HepG2 (cell line): ENCODE data around the gene CLIC5.

Experiments used
- ASH2L ChIP-seq: fragments of 300-600, 200-600 bp; sonication (generic); IDR thresholded peaks from 2 replicates; pipeline ENCODE4 v1.7.0; 2017; ENCODE audit warnings: low read depth, mild to moderate bottlenecking, moderate library complexity, mixed read lengths, low read length; ENCODE audit not compliant: insufficient read length
- CENPT ChIP-seq: sonication (generic); formaldehyde crosslinking; IDR thresholded peaks from 2 replicates; pipeline ENCODE4 v1.8.0; 2022; ENCODE audit warnings: low read depth, mild to moderate bottlenecking, moderate library complexity, missing genetic modification reagents
- HCFC1 ChIP-seq: fragments of 150-350 bp; IDR thresholded peaks from 2 replicates; pipeline ENCODE4 v1.6.1; 2014; ENCODE audit warnings: low read depth, low read length
- NFATC3 ChIP-seq: sonication (generic); formaldehyde crosslinking; IDR thresholded peaks from 2 replicates; pipeline ENCODE4 v1.5.1; 2020; ENCODE audit warnings: mild to moderate bottlenecking, missing genetic modification reagents
- RXRA ChIP-seq: sonication (generic); formaldehyde crosslinking; IDR thresholded peaks from 2 replicates; pipeline ENCODE4 v1.5.1; 2020; ENCODE audit warnings: missing genetic modification reagents
- SMAD1 ChIP-seq: sonication (generic); formaldehyde crosslinking; IDR thresholded peaks from 2 replicates; pipeline ENCODE4 v1.4.0; 2020; ENCODE audit warnings: missing genetic modification reagents, low read depth, mild to moderate bottlenecking, borderline replicate concordance
- SP140L ChIP-seq: sonication (generic); formaldehyde crosslinking; IDR thresholded peaks from 2 replicates; pipeline ENCODE4 v1.4.0; 2020; ENCODE audit warnings: missing genetic modification reagents, borderline replicate concordance
- ZNF644 ChIP-seq: IDR thresholded peaks from 2 replicates; pipeline ENCODE4 v1.6.1; 2016; ENCODE audit warnings: low read depth
- TF ChIP-seq, protein P1 (sequence below): sonication (generic); formaldehyde crosslinking; conservative IDR thresholded peaks from 2 replicates; pipeline ENCODE4 v1.4.0; 2020; ENCODE audit warnings: missing genetic modification reagents
- TF ChIP-seq, protein P2 (sequence below): sonication (generic); formaldehyde crosslinking; IDR thresholded peaks from 2 replicates; pipeline ENCODE4 v1.5.0; 2020; ENCODE audit warnings: mild to moderate bottlenecking, missing genetic modification reagents, moderate library complexity

DNA sequence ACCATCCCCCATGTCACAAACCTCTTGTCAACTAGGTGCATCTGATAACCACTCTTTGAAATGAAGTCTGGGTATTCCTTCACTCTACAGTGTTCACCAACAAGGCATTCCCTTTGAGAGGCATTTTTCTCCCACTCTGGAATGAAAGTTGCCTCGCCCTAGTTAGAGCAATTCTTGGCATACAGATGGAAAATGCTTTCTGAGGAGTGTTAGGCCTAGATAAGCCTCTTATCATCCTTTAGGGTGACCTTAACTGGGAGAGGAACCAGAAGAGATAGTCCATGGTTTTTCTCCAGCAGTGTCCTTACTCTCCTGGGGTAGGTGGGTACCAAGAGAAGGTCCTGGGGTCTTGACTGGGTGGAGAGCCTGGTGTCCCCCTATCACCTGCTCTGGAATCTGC is 14.8 kb downstream of the CLIC5 start:
- TF ChIP-seq, protein P1, sequence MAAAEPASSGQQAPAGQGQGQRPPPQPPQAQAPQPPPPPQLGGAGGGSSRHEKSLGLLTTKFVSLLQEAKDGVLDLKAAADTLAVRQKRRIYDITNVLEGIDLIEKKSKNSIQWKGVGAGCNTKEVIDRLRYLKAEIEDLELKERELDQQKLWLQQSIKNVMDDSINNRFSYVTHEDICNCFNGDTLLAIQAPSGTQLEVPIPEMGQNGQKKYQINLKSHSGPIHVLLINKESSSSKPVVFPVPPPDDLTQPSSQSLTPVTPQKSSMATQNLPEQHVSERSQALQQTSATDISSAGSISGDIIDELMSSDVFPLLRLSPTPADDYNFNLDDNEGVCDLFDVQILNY (CRISPR knock-in tag), result no peak
- TF ChIP-seq HCFC1 (no peak), NFATC3 (CRISPR knock-in tag) (no peak), ZNF644 (CRISPR knock-in tag) (no peak), SP140L (CRISPR knock-in tag) (no peak), ASH2L (no peak), CENPT (CRISPR knock-in tag) (no peak), SMAD1 (CRISPR knock-in tag) (no peak), RXRA (CRISPR knock-in tag) (no peak)
- TF ChIP-seq, protein P2, sequence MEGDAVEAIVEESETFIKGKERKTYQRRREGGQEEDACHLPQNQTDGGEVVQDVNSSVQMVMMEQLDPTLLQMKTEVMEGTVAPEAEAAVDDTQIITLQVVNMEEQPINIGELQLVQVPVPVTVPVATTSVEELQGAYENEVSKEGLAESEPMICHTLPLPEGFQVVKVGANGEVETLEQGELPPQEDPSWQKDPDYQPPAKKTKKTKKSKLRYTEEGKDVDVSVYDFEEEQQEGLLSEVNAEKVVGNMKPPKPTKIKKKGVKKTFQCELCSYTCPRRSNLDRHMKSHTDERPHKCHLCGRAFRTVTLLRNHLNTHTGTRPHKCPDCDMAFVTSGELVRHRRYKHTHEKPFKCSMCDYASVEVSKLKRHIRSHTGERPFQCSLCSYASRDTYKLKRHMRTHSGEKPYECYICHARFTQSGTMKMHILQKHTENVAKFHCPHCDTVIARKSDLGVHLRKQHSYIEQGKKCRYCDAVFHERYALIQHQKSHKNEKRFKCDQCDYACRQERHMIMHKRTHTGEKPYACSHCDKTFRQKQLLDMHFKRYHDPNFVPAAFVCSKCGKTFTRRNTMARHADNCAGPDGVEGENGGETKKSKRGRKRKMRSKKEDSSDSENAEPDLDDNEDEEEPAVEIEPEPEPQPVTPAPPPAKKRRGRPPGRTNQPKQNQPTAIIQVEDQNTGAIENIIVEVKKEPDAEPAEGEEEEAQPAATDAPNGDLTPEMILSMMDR (CRISPR knock-in tag), result no peak
